Uterus (tissue), 4 donors: ENCODE data around the gene BAIAP2. TPM values are rescaled to one million over a fixed set of nuclear protein-coding genes. Genes with fewer than 3 reads are reported as not detected.

Experiments used
- DNase-seq, 2 donors: peaks; one replicate each; pipeline ENCODE4 v3.0.0-alpha.2; 2019 to 2020
- H3K27ac ChIP-seq, 2 donors: fragments of 200-600 bp; sonication (generic); 1 replicate in 1 of 2; 2 replicates in 1 of 2; pipeline ENCODE4 v1.5.1; 2016 to 2018
- H3K27me3 ChIP-seq, 2 donors: fragments of 200-600 bp; sonication (generic); one replicate each; pipeline ENCODE4 v1.5.1; 2018 to 2019; ENCODE audit warnings: control low read depth in 1 of 2
- H3K36me3 ChIP-seq, 2 donors: fragments of 200-600 bp; sonication (generic); one replicate each; pipeline ENCODE4 v1.5.1; 2019; ENCODE audit warnings: control low read depth in 1 of 2
- H3K4me1 ChIP-seq, 2 donors: fragments of 200-600 bp; sonication (generic); one replicate each; pipeline ENCODE4 v1.5.1; 2018 to 2019; ENCODE audit warnings: control low read depth in 1 of 2
- H3K4me3 ChIP-seq, 2 donors: fragments of 200-600 bp; sonication (generic); 1 replicate in 1 of 2; 2 replicates in 1 of 2; pipeline ENCODE4 v1.5.1; 2018 to 2019; ENCODE audit warnings: mild to moderate bottlenecking in 1 of 2
- H3K9me3 ChIP-seq, 2 donors: fragments of 200-600 bp; sonication (generic); one replicate each; pipeline ENCODE4 v1.5.1; 2019; ENCODE audit warnings: control low read depth in 1 of 2
- POLR2A ChIP-seq, 2 donors: fragments of 450-650 bp; IDR thresholded peaks; one replicate each; pipeline ENCODE4 v1.6.1; 2016; ENCODE audit warnings: antibody characterized with exemption in 2 of 2, mild to moderate bottlenecking in 1 of 2, moderate library complexity in 1 of 2
- intact Hi-C: fragments of 100-400 bp; cut with DNase I; formaldehyde crosslinking; loops from one replicate; pipeline ENCODE4 v1.15.1; 2023; ENCODE audit warnings: low total_unique reads
- total RNA-seq, 4 donors: library from RNA; depleted of rRNA in 3 of 4; stranded (reverse); fragments of >200 nt in 3 of 4; gene quantifications; one replicate each; pipeline versions ENCODE4 v1.1.0 to v1.2.4, GENCODE V29; 2014 to 2023
- TF ChIP-seq, protein P1 (sequence below), 4 experiments: fragments of 200-600 bp in 2 of 4; fragments of 450-650 bp in 2 of 4; sonication (generic) in 2 of 4; IDR thresholded peaks; one replicate each; pipeline ENCODE4 v1.5.1; 2016 to 2019; ENCODE audit warnings: antibody characterized with exemption in 4 of 4, mild to moderate bottlenecking in 2 of 4, moderate library complexity in 1 of 4
- donor health status: DM: yes; HTN: yes; CAD: no.

BAIAP2 gene
- total RNA-seq, 4 donors from 2014 or later = 16.5 to 70.7 (median 45.8) TPM

DNA sequence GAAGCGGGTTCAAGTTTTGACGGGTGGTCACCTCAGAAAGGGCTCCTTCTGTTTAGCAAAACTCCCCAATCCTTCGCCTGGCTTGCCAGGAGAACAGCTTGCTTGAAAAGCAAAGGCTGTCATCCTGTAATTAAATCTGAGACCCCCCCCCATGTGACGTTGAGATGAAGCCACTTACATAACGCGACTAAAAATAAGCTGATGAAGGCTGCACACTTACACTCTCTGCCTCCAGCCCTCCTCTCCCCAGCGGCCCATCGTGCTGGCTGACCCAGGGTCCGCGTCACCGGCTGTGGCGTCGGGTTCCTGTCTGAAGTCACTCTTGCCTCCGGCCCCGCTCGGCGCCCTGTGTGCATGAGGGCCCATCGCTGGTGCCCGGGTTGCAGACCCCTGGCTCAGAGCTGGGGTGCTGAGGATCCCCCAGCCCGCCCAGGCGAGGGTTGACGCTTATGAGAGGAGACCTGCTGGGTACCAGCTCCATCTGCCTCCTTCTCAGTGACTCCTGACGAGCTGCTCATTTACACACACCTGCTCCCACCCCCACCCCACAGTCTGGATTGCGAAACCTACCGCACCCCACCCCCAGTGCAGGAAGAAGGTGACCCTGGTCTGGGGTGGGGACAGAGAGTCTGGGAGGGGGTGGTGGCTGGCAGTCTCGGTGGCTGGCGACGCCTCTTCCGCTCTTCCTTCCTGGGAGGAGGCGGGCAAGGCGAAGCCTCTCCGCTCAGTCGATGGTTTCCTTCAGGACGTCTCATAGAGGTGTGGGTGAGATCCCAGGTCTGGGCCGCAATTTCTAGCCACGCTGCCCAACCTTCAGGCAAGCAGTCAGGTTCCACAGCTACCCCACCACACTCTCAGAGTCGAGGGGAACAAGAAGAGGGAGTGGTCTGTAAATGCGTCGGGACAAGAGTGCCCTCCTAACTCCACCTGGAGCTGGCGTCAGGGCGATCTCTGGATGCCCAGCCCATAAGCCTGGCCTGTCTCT, 3.1 kb upstream of the BAIAP2 start:
- Histone ChIP-seq H3K9me3 (no peaks in the 10 kb centered on the region), H3K27me3 (peaks cover 0 to 7% of the 10 kb centered on the region in 2 donors), H3K27ac (peak overlapping the region in 1 of 2 donors; percentile 27), H3K4me3 (no peak overlapping the region), H3K4me1 (peaks cover 3 to 10% of the 10 kb centered on the region in 2 donors), H3K36me3 (no peaks in the 10 kb centered on the region)
- TF ChIP-seq POLR2A (IDR thresholded peaks at IDR 0.05) = no peak
- TF ChIP-seq, protein P1, sequence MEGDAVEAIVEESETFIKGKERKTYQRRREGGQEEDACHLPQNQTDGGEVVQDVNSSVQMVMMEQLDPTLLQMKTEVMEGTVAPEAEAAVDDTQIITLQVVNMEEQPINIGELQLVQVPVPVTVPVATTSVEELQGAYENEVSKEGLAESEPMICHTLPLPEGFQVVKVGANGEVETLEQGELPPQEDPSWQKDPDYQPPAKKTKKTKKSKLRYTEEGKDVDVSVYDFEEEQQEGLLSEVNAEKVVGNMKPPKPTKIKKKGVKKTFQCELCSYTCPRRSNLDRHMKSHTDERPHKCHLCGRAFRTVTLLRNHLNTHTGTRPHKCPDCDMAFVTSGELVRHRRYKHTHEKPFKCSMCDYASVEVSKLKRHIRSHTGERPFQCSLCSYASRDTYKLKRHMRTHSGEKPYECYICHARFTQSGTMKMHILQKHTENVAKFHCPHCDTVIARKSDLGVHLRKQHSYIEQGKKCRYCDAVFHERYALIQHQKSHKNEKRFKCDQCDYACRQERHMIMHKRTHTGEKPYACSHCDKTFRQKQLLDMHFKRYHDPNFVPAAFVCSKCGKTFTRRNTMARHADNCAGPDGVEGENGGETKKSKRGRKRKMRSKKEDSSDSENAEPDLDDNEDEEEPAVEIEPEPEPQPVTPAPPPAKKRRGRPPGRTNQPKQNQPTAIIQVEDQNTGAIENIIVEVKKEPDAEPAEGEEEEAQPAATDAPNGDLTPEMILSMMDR (IDR thresholded peaks at IDR 0.05) = no peak
- intact Hi-C loops = no loop called here
- DNase-seq = no peak

DNA sequence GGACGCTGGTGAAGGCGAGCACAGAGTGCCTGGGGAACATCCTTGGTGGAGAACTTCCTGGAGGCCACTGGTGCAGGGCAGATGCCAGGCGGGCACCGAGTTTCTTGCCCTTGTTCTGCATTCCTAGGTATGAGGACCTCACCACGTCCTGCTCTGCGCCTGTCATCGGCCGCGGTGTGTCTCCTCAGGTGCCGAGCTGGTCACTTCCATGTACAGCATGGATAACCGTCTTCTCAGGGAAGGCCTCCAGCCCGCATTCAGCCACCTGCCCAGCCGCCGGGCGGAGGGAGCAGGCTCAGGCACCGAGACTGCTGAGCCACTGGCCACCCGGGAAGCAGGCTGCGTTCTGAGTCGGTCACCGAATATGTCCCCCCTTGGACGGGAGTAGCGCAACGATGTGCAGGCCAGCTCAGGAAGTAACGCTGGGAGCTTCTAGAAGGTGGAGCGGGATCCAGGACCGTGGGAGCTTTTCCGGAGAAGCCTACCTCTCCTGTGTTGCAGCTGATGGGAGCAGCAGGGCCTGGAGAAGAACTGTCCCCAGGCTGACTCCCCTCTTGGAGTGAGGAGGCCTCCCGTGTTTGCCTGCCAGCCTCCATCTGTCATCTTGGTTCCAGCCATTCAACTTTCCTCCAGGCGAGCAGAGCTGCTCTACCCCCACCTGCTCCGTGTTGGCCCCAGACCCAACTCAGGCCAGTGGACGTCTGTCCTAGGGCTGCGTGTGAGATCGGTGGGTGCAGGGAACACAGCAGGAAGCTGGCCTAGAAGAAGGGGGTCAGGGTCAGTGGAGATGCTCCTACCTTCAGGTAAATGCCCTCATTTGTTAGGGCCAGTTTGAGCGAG, 2.1 kb upstream of the BAIAP2 start:
- DNase-seq = peak in 1 of 2 donors; percentile 18
- no peaks in the 10 kb centered on the region for H3K27me3 ChIP-seq
- H3K4me1 ChIP-seq = peaks cover 3 to 9% of the 10 kb centered on the region in 2 donors
- H3K27ac ChIP-seq = no peak overlapping the region
- intact Hi-C loops = no loop called here
- no peak overlapping the region for H3K4me3 ChIP-seq
- H3K9me3 ChIP-seq = no peaks in the 10 kb centered on the region
- no peaks in the 10 kb centered on the region for H3K36me3 ChIP-seq
- TF ChIP-seq, protein P1 (IDR thresholded peaks at IDR 0.05) = no peak
- TF ChIP-seq POLR2A (IDR thresholded peaks at IDR 0.05) = no peak

DNA sequence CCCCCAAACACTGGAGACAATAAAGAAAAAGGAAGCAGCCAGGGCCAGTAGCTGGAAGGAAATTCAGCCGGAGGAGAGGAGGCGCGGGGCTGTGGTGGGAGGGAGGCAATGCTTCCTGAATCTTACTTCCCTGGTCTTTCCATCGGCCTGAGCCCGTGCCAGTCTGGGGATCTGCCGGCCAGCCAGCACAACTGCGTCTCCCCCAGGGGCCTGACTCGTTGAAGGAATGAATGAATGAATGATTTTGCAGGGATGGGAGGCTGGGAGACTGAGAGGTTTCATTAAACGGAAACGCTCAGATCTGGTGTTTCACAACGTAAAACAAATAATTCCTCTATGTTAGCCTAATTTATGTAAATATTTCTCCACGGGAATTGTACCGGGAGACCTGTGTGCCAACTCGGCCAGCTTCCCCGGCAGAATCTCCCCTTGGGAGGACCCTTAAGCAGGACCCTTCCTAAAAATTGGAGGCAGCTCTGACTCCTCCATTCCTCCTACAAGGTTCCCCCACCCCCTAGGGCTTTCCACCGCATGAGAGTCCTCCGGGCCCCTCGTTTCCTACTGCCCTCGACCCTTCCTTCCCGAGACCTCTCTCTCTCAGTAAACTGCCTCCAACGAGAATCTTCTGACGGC, 1.3 kb upstream of the BAIAP2 start:
- no peak for TF ChIP-seq POLR2A (IDR thresholded peaks at IDR 0.05)
- TF ChIP-seq, protein P1 (IDR thresholded peaks at IDR 0.05) = no peak
- H3K27me3 ChIP-seq = no peaks in the 10 kb centered on the region
- H3K4me3 ChIP-seq = peak overlapping the region; percentile 43 to 72
- H3K27ac ChIP-seq = no peak overlapping the region
- intact Hi-C loops = no loop called here
- DNase-seq = no peak
- no peaks in the 10 kb centered on the region for H3K9me3 ChIP-seq
- H3K36me3 ChIP-seq = no peaks in the 10 kb centered on the region
- H3K4me1 ChIP-seq = peaks cover 3 to 7% of the 10 kb centered on the region in 2 donors

DNA sequence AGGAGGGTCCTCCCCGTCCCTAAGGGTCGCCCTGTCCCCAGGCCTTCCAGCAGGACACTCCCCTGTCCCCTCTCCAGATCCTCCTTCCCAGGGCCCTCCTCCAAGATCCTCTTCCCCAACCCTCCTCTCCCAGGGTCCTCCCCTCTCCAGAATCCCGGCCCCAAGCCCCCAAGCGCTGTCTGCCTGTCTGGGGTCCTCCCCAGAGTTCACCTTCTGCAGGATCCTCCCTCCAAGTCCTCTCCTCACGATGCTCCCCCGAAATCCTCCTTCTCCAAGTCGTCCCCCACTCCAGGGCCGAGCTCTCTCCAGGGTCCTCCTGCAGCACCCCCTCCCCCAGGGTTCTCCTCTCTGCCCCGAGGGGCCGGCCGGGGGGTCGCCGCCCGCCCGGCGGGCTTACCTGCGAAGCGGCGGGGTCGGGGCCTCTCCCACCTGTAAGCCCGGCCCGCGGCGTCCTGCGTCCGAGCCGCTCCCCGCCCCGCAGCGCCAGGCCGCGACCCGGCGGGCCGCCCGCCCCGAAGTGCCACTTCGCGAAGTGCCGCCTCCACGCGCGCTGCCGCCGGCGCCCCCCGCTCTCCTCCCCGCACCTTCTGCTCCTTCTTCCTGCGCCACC, 678 bp upstream of the BAIAP2 start:
- intact Hi-C loops = no loop called here
- Histone ChIP-seq H3K36me3 (no peaks in the 10 kb centered on the region), H3K4me1 (peaks cover 3 to 7% of the 10 kb centered on the region in 2 donors), H3K27me3 (no peaks in the 10 kb centered on the region), H3K27ac (peak overlapping the region; percentile 33 to 63), H3K4me3 (peak overlapping the region; percentile 43 to 72), H3K9me3 (no peaks in the 10 kb centered on the region)
- TF ChIP-seq, protein P1 (IDR thresholded peaks at IDR 0.05) = no peak
- no peak for TF ChIP-seq POLR2A (IDR thresholded peaks at IDR 0.05)
- DNase-seq = no peak
